HEK293 (cell line): ENCODE results near the gene MAP4K5.
A peak's percentile ranks its signal among the peaks of the same experiment; 100 is the strongest.

Experiments used
- CTCF ChIA-PET: fragments of 350-600 bp; formaldehyde crosslinking; extraction: SDS; loops from one replicate; lab custom pipeline; 2021; ENCODE audit warnings: antibody characterized with exemption; lab: Yijun Ruan, JAX
- POLR2A ChIA-PET: fragments of 300-600 bp; formaldehyde crosslinking; extraction: SDS; loops from one replicate; lab custom pipeline; 2020; ENCODE audit warnings: antibody characterized with exemption, inconsistent platforms; lab: Yijun Ruan, JAX
- H3K27ac ChIP-seq: fragments of 200-500 bp; sonication (Bioruptor generic); 2 replicates; pipeline ENCODE4 v1.5.1; 2014; ENCODE audit warnings: low read depth, low read length, control low read depth, inconsistent platforms; ENCODE audit errors: extremely low read depth
- H3K36me3 ChIP-seq, 2 experiments: fragments of 200-500 bp in 1 of 2; sonication (Bioruptor generic) in 1 of 2; 1 replicate in 1 of 2; 2 replicates in 1 of 2; pipeline ENCODE4 v1.5.1; 2014 to 2017; ENCODE audit warnings: inconsistent platforms in 2 of 2, low read length in 2 of 2; ENCODE audit not compliant: control insufficient read depth in 2 of 2, insufficient read depth in 1 of 2
- H3K4me1 ChIP-seq: fragments of 200-500 bp; sonication (Bioruptor generic); 2 replicates; pipeline ENCODE4 v1.5.1; 2014; ENCODE audit warnings: mild to moderate bottlenecking, low read length, inconsistent platforms; ENCODE audit not compliant: control insufficient read depth, insufficient read depth
- H3K4me3 ChIP-seq: 2 replicates; pipeline ENCODE4 v1.5.1; 2011; ENCODE audit warnings: low read depth, mild to moderate bottlenecking, control low read depth, low read length, moderate library complexity
- H3K9me3 ChIP-seq: fragments of 200-500 bp; sonication (Bioruptor generic); 2 replicates; pipeline ENCODE4 v1.5.1; 2014; ENCODE audit warnings: low read depth, low read length, inconsistent platforms; ENCODE audit not compliant: control insufficient read depth, insufficient read depth
- GLIS1 ChIP-seq: fragments of 450-650 bp; formaldehyde crosslinking; IDR thresholded peaks from 2 replicates; pipeline ENCODE4 v1.5.1; 2016; ENCODE audit warnings: missing biosample characterization, missing genetic modification characterization
- MZF1 ChIP-seq: fragments of 450-650 bp; formaldehyde crosslinking; IDR thresholded peaks from 2 replicates; pipeline ENCODE4 v1.5.1; 2017; ENCODE audit warnings: missing biosample characterization, missing genetic modification characterization, borderline replicate concordance
- SCRT2 ChIP-seq: fragments of 450-650 bp; formaldehyde crosslinking; IDR thresholded peaks from 2 replicates; pipeline ENCODE4 v1.5.1; 2016; ENCODE audit warnings: missing biosample characterization, missing genetic modification characterization
- TCF7L2 ChIP-seq: IDR thresholded peaks from 2 replicates; pipeline ENCODE4 v1.6.1; 2011; ENCODE audit warnings: low read depth, mild to moderate bottlenecking, inconsistent platforms, low read length, moderate library complexity, borderline replicate concordance
- WT1 ChIP-seq: fragments of 450-650 bp; formaldehyde crosslinking; IDR thresholded peaks from 2 replicates; pipeline ENCODE4 v1.5.1; 2016; ENCODE audit warnings: missing biosample characterization, missing genetic modification characterization
- YY1 ChIP-seq: fragments of 450-650 bp; formaldehyde crosslinking; IDR thresholded peaks from 2 replicates; pipeline ENCODE4 v1.5.1; 2018; ENCODE audit warnings: missing biosample characterization, missing genetic modification characterization
- ZFHX2 ChIP-seq: fragments of 450-650 bp; formaldehyde crosslinking; conservative IDR thresholded peaks from 2 replicates; pipeline ENCODE4 v1.5.1; 2016; ENCODE audit warnings: missing biosample characterization, missing genetic modification characterization
- ZNF214 ChIP-seq: fragments of 450-650 bp; formaldehyde crosslinking; IDR thresholded peaks from 2 replicates; pipeline ENCODE4 v1.5.1; 2017; ENCODE audit warnings: missing biosample characterization, mild to moderate bottlenecking, missing genetic modification characterization, borderline replicate concordance
- ZNF24 ChIP-seq: fragments of 450-650 bp; formaldehyde crosslinking; IDR thresholded peaks from 2 replicates; pipeline ENCODE4 v1.5.1; 2016; ENCODE audit warnings: missing biosample characterization, missing genetic modification characterization
- ZNF274 ChIP-seq, 2 experiments: fragments of 200-500 bp in 1 of 2; fragments of 450-650 bp in 1 of 2; sonication (Bioruptor generic) in 1 of 2; formaldehyde crosslinking in 1 of 2; IDR thresholded peaks; 2 replicates each; pipeline versions ENCODE4 v1.5.1 to v1.6.1; 2014 to 2016; ENCODE audit warnings: borderline replicate concordance in 1 of 2, inconsistent platforms in 1 of 2, low read length in 1 of 2, missing biosample characterization in 1 of 2, missing genetic modification characterization in 1 of 2
- ZNF302 ChIP-seq: fragments of 450-650 bp; formaldehyde crosslinking; IDR thresholded peaks from 2 replicates; pipeline ENCODE4 v1.5.1; 2016; ENCODE audit warnings: missing biosample characterization, missing genetic modification characterization, low read depth
- ZNF544 ChIP-seq: fragments of 450-650 bp; formaldehyde crosslinking; IDR thresholded peaks from 2 replicates; pipeline ENCODE4 v1.5.0; 2017; ENCODE audit warnings: missing biosample characterization, missing genetic modification characterization
- ZNF548 ChIP-seq: fragments of 450-650 bp; formaldehyde crosslinking; IDR thresholded peaks from 2 replicates; pipeline ENCODE4 v1.5.1; 2016; ENCODE audit warnings: missing biosample characterization, missing genetic modification characterization
- ZNF555 ChIP-seq: fragments of 450-650 bp; formaldehyde crosslinking; conservative IDR thresholded peaks from 2 replicates; pipeline ENCODE4 v1.5.1; 2017; ENCODE audit warnings: missing biosample characterization, mild to moderate bottlenecking, missing genetic modification characterization, inconsistent platforms
- TF ChIP-seq, protein P1 (sequence below): fragments of 450-650 bp; formaldehyde crosslinking; IDR thresholded peaks from 2 replicates; pipeline ENCODE4 v1.5.1; 2016; ENCODE audit warnings: missing biosample characterization, missing genetic modification characterization
- TF ChIP-seq, protein P2 (sequence below): fragments of 450-650 bp; formaldehyde crosslinking; IDR thresholded peaks from 2 replicates; pipeline ENCODE4 v1.5.1; 2016; ENCODE audit warnings: missing biosample characterization, missing genetic modification characterization, borderline replicate concordance
- TF ChIP-seq, protein P3 (sequence below): fragments of 450-650 bp; formaldehyde crosslinking; IDR thresholded peaks from 2 replicates; pipeline ENCODE4 v1.5.1; 2016; ENCODE audit warnings: missing biosample characterization, missing genetic modification characterization, low read depth
- TF ChIP-seq, protein P4 (sequence below): fragments of 450-650 bp; formaldehyde crosslinking; IDR thresholded peaks from 2 replicates; pipeline ENCODE4 v1.5.1; 2016; ENCODE audit warnings: missing biosample characterization, missing genetic modification characterization
- TF ChIP-seq, protein P5 (sequence below): fragments of 450-650 bp; formaldehyde crosslinking; IDR thresholded peaks from 2 replicates; pipeline ENCODE4 v1.5.1; 2016; ENCODE audit warnings: missing biosample characterization, missing genetic modification characterization
- TF ChIP-seq, protein P6 (sequence below): sonication (generic); formaldehyde crosslinking; IDR thresholded peaks from 2 replicates; pipeline ENCODE4 v1.8.1; 2022; ENCODE audit warnings: mild to moderate bottlenecking, moderate library complexity, missing genetic modification reagents
- TF ChIP-seq, protein P7 (sequence below): fragments of 450-650 bp; formaldehyde crosslinking; IDR thresholded peaks from 2 replicates; pipeline ENCODE4 v1.5.1; 2017; ENCODE audit warnings: missing biosample characterization, mild to moderate bottlenecking, missing genetic modification characterization, moderate library complexity

The MAP4K5 gene

DNA sequence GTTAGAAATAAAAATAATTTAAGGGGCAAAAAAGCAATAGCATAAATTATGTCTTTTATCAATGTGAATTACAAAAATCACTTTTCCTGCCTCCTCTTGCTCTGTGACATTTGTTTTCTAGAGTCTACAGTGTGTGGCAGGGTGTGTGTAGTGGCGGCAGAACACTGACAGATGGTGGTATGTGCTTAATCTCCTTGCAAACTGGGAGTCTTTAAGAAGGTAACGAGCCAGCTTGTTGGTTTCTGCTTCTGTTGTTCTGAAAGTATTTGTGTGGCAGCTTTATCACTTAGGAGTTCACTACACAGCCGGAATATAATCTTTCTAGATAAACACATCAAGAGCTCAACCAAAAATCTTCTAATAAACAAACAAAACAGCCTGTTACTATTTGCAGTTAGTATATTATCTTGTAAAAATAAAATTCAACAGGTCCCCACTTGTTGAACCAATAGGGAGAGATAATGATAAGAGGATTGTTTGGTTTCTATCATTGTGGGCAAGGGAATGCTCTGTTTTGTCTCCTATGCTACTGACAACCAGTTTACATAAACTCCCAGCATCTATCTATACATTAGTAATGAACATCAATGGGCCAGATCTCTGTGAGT lies 148.6 kb downstream of the MAP4K5 start (continued):
- TF ChIP-seq, protein P1, sequence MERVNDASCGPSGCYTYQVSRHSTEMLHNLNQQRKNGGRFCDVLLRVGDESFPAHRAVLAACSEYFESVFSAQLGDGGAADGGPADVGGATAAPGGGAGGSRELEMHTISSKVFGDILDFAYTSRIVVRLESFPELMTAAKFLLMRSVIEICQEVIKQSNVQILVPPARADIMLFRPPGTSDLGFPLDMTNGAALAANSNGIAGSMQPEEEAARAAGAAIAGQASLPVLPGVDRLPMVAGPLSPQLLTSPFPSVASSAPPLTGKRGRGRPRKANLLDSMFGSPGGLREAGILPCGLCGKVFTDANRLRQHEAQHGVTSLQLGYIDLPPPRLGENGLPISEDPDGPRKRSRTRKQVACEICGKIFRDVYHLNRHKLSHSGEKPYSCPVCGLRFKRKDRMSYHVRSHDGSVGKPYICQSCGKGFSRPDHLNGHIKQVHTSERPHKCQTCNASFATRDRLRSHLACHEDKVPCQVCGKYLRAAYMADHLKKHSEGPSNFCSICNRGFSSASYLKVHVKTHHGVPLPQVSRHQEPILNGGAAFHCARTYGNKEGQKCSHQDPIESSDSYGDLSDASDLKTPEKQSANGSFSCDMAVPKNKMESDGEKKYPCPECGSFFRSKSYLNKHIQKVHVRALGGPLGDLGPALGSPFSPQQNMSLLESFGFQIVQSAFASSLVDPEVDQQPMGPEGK (tag by site-specific recombination), result no peak
- TF ChIP-seq ZNF24 (no peak), WT1 (no peak), GLIS1 (tag by site-specific recombination) (no peak), YY1 (tag by site-specific recombination) (no peak), MZF1 (tag by site-specific recombination) (no peak), ZFHX2 (tag by site-specific recombination) (no peak)
- TF ChIP-seq, protein P2, sequence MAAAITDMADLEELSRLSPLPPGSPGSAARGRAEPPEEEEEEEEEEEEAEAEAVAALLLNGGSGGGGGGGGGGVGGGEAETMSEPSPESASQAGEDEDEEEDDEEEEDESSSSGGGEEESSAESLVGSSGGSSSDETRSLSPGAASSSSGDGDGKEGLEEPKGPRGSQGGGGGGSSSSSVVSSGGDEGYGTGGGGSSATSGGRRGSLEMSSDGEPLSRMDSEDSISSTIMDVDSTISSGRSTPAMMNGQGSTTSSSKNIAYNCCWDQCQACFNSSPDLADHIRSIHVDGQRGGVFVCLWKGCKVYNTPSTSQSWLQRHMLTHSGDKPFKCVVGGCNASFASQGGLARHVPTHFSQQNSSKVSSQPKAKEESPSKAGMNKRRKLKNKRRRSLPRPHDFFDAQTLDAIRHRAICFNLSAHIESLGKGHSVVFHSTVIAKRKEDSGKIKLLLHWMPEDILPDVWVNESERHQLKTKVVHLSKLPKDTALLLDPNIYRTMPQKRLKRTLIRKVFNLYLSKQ (tag by site-specific recombination), result no peak
- TF ChIP-seq, protein P3, sequence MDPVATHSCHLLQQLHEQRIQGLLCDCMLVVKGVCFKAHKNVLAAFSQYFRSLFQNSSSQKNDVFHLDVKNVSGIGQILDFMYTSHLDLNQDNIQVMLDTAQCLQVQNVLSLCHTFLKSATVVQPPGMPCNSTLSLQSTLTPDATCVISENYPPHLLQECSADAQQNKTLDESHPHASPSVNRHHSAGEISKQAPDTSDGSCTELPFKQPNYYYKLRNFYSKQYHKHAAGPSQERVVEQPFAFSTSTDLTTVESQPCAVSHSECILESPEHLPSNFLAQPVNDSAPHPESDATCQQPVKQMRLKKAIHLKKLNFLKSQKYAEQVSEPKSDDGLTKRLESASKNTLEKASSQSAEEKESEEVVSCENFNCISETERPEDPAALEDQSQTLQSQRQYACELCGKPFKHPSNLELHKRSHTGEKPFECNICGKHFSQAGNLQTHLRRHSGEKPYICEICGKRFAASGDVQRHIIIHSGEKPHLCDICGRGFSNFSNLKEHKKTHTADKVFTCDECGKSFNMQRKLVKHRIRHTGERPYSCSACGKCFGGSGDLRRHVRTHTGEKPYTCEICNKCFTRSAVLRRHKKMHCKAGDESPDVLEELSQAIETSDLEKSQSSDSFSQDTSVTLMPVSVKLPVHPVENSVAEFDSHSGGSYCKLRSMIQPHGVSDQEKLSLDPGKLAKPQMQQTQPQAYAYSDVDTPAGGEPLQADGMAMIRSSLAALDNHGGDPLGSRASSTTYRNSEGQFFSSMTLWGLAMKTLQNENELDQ (tag by site-specific recombination), result no peak
- TF ChIP-seq, protein P4, sequence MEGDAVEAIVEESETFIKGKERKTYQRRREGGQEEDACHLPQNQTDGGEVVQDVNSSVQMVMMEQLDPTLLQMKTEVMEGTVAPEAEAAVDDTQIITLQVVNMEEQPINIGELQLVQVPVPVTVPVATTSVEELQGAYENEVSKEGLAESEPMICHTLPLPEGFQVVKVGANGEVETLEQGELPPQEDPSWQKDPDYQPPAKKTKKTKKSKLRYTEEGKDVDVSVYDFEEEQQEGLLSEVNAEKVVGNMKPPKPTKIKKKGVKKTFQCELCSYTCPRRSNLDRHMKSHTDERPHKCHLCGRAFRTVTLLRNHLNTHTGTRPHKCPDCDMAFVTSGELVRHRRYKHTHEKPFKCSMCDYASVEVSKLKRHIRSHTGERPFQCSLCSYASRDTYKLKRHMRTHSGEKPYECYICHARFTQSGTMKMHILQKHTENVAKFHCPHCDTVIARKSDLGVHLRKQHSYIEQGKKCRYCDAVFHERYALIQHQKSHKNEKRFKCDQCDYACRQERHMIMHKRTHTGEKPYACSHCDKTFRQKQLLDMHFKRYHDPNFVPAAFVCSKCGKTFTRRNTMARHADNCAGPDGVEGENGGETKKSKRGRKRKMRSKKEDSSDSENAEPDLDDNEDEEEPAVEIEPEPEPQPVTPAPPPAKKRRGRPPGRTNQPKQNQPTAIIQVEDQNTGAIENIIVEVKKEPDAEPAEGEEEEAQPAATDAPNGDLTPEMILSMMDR (tag by site-specific recombination), result peak; percentile 8; the same call in 1 of the 2 replicates

DNA sequence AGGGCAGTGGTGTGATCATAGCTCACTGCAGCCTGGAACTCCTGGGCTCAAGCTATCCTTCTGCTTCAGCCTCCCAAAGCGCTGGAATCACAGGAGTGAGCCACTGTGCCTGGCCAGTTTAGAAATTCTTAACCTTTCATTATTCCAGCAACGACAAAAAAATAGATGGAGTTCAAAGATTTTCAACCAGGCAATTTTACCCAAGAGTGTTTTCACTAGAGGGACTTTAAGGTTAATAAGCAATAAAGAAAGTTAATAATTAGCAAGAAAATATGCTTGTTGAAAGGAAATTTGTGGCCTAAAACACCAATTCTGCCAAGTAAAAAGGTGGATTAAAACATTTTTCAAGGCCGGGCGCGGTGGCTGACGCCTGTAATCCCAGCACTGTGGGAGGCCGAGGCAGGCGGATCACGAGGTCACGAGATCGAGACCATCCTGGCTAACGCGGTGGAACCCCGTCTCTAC lies 150.5 kb downstream of the MAP4K5 start:
- Histone ChIP-seq H3K27ac (no peak overlapping the region), H3K4me3 (no peak overlapping the region), H3K36me3 (peaks cover 0 to 11% of the 10 kb centered on the region in 2 experiments; a peak in 1 of 3 replicates), H3K9me3 (no peaks in the 10 kb centered on the region), H3K4me1 (peaks cover 11% of the 10 kb centered on the region; the same call in 1 of the 2 replicates)
- TF ChIP-seq ZNF214 (tag by site-specific recombination) (no peak), ZNF548 (tag by site-specific recombination) (no peak), TCF7L2 (no peak), ZNF544 (tag by site-specific recombination) (no peak), SCRT2 (tag by site-specific recombination) (no peak), YY1 (tag by site-specific recombination) (no peak), ZNF274 (IDR thresholded peaks at IDR 0.05; ENCODE audit: low read length) (no peak), ZNF274 (tag by site-specific recombination; IDR thresholded peaks at IDR 0.05; ENCODE audit: borderline replicate concordance) (no peak), ZNF302 (tag by site-specific recombination) (no peak), ZNF555 (tag by site-specific recombination) (no peak)
- TF ChIP-seq, protein P5, sequence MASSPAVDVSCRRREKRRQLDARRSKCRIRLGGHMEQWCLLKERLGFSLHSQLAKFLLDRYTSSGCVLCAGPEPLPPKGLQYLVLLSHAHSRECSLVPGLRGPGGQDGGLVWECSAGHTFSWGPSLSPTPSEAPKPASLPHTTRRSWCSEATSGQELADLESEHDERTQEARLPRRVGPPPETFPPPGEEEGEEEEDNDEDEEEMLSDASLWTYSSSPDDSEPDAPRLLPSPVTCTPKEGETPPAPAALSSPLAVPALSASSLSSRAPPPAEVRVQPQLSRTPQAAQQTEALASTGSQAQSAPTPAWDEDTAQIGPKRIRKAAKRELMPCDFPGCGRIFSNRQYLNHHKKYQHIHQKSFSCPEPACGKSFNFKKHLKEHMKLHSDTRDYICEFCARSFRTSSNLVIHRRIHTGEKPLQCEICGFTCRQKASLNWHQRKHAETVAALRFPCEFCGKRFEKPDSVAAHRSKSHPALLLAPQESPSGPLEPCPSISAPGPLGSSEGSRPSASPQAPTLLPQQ (tag by site-specific recombination), result no peak
- TF ChIP-seq, protein P6, sequence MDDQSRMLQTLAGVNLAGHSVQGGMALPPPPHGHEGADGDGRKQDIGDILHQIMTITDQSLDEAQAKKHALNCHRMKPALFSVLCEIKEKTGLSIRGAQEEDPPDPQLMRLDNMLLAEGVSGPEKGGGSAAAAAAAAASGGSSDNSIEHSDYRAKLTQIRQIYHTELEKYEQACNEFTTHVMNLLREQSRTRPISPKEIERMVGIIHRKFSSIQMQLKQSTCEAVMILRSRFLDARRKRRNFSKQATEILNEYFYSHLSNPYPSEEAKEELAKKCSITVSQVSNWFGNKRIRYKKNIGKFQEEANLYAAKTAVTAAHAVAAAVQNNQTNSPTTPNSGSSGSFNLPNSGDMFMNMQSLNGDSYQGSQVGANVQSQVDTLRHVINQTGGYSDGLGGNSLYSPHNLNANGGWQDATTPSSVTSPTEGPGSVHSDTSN (CRISPR knock-in tag), result no peak
- TF ChIP-seq, protein P7, sequence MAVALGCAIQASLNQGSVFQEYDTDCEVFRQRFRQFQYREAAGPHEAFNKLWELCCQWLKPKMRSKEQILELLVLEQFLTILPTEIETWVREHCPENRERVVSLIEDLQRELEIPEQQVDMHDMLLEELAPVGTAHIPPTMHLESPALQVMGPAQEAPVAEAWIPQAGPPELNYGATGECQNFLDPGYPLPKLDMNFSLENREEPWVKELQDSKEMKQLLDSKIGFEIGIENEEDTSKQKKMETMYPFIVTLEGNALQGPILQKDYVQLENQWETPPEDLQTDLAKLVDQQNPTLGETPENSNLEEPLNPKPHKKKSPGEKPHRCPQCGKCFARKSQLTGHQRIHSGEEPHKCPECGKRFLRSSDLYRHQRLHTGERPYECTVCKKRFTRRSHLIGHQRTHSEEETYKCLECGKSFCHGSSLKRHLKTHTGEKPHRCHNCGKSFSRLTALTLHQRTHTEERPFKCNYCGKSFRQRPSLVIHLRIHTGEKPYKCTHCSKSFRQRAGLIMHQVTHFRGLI (tag by site-specific recombination), result no peak
- ChIA-PET CTCF (interaction anchor here (1.3 kb wide), 1 partner anchor 60 kb away, joined by 6 read pairs; no protein-coding TSS in a partner anchor), POLR2A (no interaction called here)
